Smooth muscle cell (in vitro differentiated cells): Measurements from ENCODE around the gene PMPCA. TPM values are rescaled to one million over a fixed set of nuclear protein-coding genes. Genes with fewer than 3 reads are reported as not detected.

Experiments used
- DNase-seq: peaks from one replicate; lab custom pipeline; 2025; ENCODE audit not compliant: unreplicated experiment; lab: John Stamatoyannopoulos, UW
- H2AFZ ChIP-seq: fragments of 200-600 bp; sonication (generic); 2 replicates; pipeline ENCODE4 v1.6.0; 2016; ENCODE audit warnings: antibody characterized with exemption, low read depth, mild to moderate bottlenecking
- H3F3A ChIP-seq: fragments of 200-600 bp; sonication (generic); 2 replicates; pipeline ENCODE4 v1.6.0; 2017; ENCODE audit warnings: antibody characterized with exemption, low read depth
- H3K27ac ChIP-seq: fragments of 200-600 bp; sonication (generic); 2 replicates; pipeline ENCODE4 v1.5.1; 2016; ENCODE audit warnings: low read depth, mild to moderate bottlenecking
- H3K27me3 ChIP-seq: fragments of 200-600 bp; sonication (generic); 2 replicates; pipeline ENCODE4 v1.6.1; 2016; ENCODE audit warnings: low read depth, mild to moderate bottlenecking
- H3K36me3 ChIP-seq: fragments of 200-600 bp; sonication (generic); 2 replicates; pipeline ENCODE4 v1.5.1; 2016; ENCODE audit warnings: low read depth
- H3K4me1 ChIP-seq: fragments of 200-600 bp; sonication (generic); 2 replicates; pipeline ENCODE4 v1.5.1; 2016; ENCODE audit warnings: low read depth
- H3K4me2 ChIP-seq: fragments of 200-600 bp; sonication (generic); 2 replicates; pipeline ENCODE4 v1.6.0; 2016; ENCODE audit warnings: mild to moderate bottlenecking
- H3K4me3 ChIP-seq: fragments of 200-600 bp; sonication (generic); 2 replicates; pipeline ENCODE4 v1.5.1; 2016; ENCODE audit warnings: mild to moderate bottlenecking
- H3K79me2 ChIP-seq: fragments of 200-600 bp; sonication (generic); 2 replicates; pipeline ENCODE4 v1.6.0; 2016; ENCODE audit warnings: low read depth, mild to moderate bottlenecking
- H3K9ac ChIP-seq: fragments of 200-600 bp; sonication (generic); 2 replicates; pipeline ENCODE4 v1.6.0; 2016; ENCODE audit warnings: low read depth
- H3K9me3 ChIP-seq: fragments of 200-600 bp; sonication (generic); replicated peaks from 2 replicates; pipeline ENCODE4 v1.5.1; 2016; ENCODE audit warnings: low read depth
- H4K20me1 ChIP-seq: fragments of 200-600 bp; sonication (generic); 2 replicates; pipeline ENCODE4 v1.6.0; 2016; ENCODE audit warnings: low read depth
- CTCF ChIP-seq: fragments of 200-600 bp; sonication (generic); IDR thresholded peaks from 2 replicates; pipeline ENCODE4 v1.5.1; 2017; ENCODE audit warnings: borderline replicate concordance, mild to moderate bottlenecking, antibody characterized with exemption; ENCODE audit not compliant: insufficient read depth, poor library complexity, severe bottlenecking
- WGBS: methylation state at CpG from one replicate; pipeline ENCODE4 v1.1.7; 2016; ENCODE audit warnings: low lambda C conversion rate; 5-methylcytosine and 5-hydroxymethylcytosine counted together
- polyA plus RNA-seq: library from polyadenylated mRNA; unstranded; fragments of >200 nt; fragmentation: Nextera tagmentation; extraction: Ambion mirVana; gene quantifications from 2 replicates; pipeline ENCODE4 v1.2.1, GENCODE V29; 2016
- total RNA-seq: library from RNA; depleted of rRNA; stranded (reverse); fragments of >200 nt; gene quantifications from 2 replicates; pipeline ENCODE4 v1.2.3, GENCODE V29; 2014

The PMPCA gene
- total and polyA plus RNA-seq, 2 experiments from 2014 or later = 39.8 to 73.0 TPM

- Histone ChIP-seq H3K79me2 (peaks cover 6% of the 10 kb centered on the region), H3K4me3 (no peak overlapping the region), H2AFZ (no peak overlapping the region), H3K4me2 (no peak overlapping the region), H3F3A (no peaks in the 10 kb centered on the region), H3K27ac (no peak overlapping the region), H4K20me1 (peaks cover 5% of the 10 kb centered on the region), H3K9ac (no peak overlapping the region), H3K27me3 (no peaks in the 10 kb centered on the region), H3K36me3 (no peaks in the 10 kb centered on the region), H3K9me3 (no peaks in the 10 kb centered on the region), H3K4me1 (no peaks in the 10 kb centered on the region)
- TF ChIP-seq CTCF = no peak
- no peak for DNase-seq
- WGBS = 97% methylated on average over 48 of the region's 48 CpGs
Observed at GRCh38 chr9:136418182-136419091, 8.0 kb downstream of the PMPCA start.

GRCh38 chr9:136419092-136419420, 8.6 kb downstream of the PMPCA start:
- H3K9ac ChIP-seq = no peak overlapping the region
- H3K79me2 ChIP-seq = peaks cover 1% of the 10 kb centered on the region
- H4K20me1 ChIP-seq = peaks cover 4% of the 10 kb centered on the region
- H3K27ac ChIP-seq = no peak overlapping the region
- no peaks in the 10 kb centered on the region for H3K27me3 ChIP-seq
- WGBS = 96% methylated on average over 12 of the region's 12 CpGs
- H3K36me3 ChIP-seq = no peaks in the 10 kb centered on the region
- no peak overlapping the region for H3K4me3 ChIP-seq
- TF ChIP-seq CTCF = no peak
- H3F3A ChIP-seq = no peaks in the 10 kb centered on the region
- no peaks in the 10 kb centered on the region for H3K9me3 ChIP-seq
- DNase-seq = no peak
- H2AFZ ChIP-seq = no peak overlapping the region
- H3K4me1 ChIP-seq = no peaks in the 10 kb centered on the region
- H3K4me2 ChIP-seq = no peak overlapping the region

GRCh38 chr9:136421791-136422190, 11.3 kb downstream of the PMPCA start:
- no peak overlapping the region for H2AFZ ChIP-seq
- no peak for TF ChIP-seq CTCF
- H3K9ac ChIP-seq = no peak overlapping the region
- no peaks in the 10 kb centered on the region for H3K36me3 ChIP-seq
- H3K9me3 ChIP-seq = no peaks in the 10 kb centered on the region
- H4K20me1 ChIP-seq = peaks cover 7% of the 10 kb centered on the region
- peaks cover 2% of the 10 kb centered on the region for H3F3A ChIP-seq
- WGBS = over 99% methylated on average over 21 of the region's 21 CpGs
- no peak for DNase-seq
- no peaks in the 10 kb centered on the region for H3K79me2 ChIP-seq
- H3K4me2 ChIP-seq = no peak overlapping the region
- H3K27ac ChIP-seq = no peak overlapping the region
- H3K4me1 ChIP-seq = no peaks in the 10 kb centered on the region
- no peaks in the 10 kb centered on the region for H3K27me3 ChIP-seq
- no peak overlapping the region for H3K4me3 ChIP-seq

GRCh38 chr9:136422876-136423275, 12.4 kb downstream of the PMPCA start:
- Histone ChIP-seq H3K36me3 (no peaks in the 10 kb centered on the region), H3K27me3 (no peaks in the 10 kb centered on the region), H2AFZ (no peak overlapping the region), H3F3A (peaks cover 5% of the 10 kb centered on the region), H3K9me3 (no peaks in the 10 kb centered on the region), H4K20me1 (peaks cover 7% of the 10 kb centered on the region), H3K27ac (no peak overlapping the region), H3K4me1 (no peaks in the 10 kb centered on the region), H3K4me3 (no peak overlapping the region), H3K9ac (no peak overlapping the region), H3K4me2 (no peak overlapping the region), H3K79me2 (no peaks in the 10 kb centered on the region)
- no peak for TF ChIP-seq CTCF
- 97% methylated on average over 26 of the region's 26 CpGs for WGBS
- no peak for DNase-seq
